HepG2 (cell line): ENCODE data around the gene ARHGAP45. TPM values are rescaled to one million over a fixed set of nuclear protein-coding genes. Genes with fewer than 3 reads are reported as not detected.

Source experiments
- ADNP ChIP-seq: sonication (generic); formaldehyde crosslinking; IDR thresholded peaks from 2 replicates; pipeline ENCODE4 v1.4.0; 2020; ENCODE audit warnings: missing genetic modification reagents
- ARID4A ChIP-seq: sonication (generic); formaldehyde crosslinking; IDR thresholded peaks from 2 replicates; pipeline ENCODE4 v1.5.0; 2020; ENCODE audit warnings: mild to moderate bottlenecking, missing genetic modification reagents, borderline replicate concordance
- GABPB1 ChIP-seq: IDR thresholded peaks from 2 replicates; pipeline ENCODE4 v1.6.1; 2016; ENCODE audit warnings: mild to moderate bottlenecking, missing genetic modification reagents, moderate library complexity, missing compliant biosample characterization
- KLF11 ChIP-seq: IDR thresholded peaks from 2 replicates; pipeline ENCODE4 v1.6.1; 2016; ENCODE audit warnings: missing compliant biosample characterization
- THAP11 ChIP-seq: IDR thresholded peaks from 2 replicates; pipeline ENCODE4 v1.6.1; 2016; ENCODE audit warnings: missing biosample characterization, missing genetic modification reagents
- ZBTB38 ChIP-seq: sonication (generic); formaldehyde crosslinking; IDR thresholded peaks from 2 replicates; pipeline ENCODE4 v1.5.1; 2020; ENCODE audit warnings: mild to moderate bottlenecking, missing genetic modification reagents
- ZFX ChIP-seq: sonication (generic); formaldehyde crosslinking; IDR thresholded peaks from 2 replicates; pipeline ENCODE4 v1.4.0; 2020; ENCODE audit warnings: mild to moderate bottlenecking, low read depth, missing genetic modification reagents, moderate library complexity
- ZMYM3 ChIP-seq: sonication (generic); formaldehyde crosslinking; IDR thresholded peaks from 2 replicates; pipeline ENCODE4 v1.5.1; 2020; ENCODE audit warnings: mild to moderate bottlenecking, missing genetic modification reagents
- ZNF160 ChIP-seq: sonication (generic); formaldehyde crosslinking; IDR thresholded peaks from 2 replicates; pipeline ENCODE4 v1.8.0; 2022; ENCODE audit warnings: mild to moderate bottlenecking, inconsistent platforms, missing genetic modification reagents
- ZNF407 ChIP-seq: sonication (generic); formaldehyde crosslinking; IDR thresholded peaks from one replicate; pipeline ENCODE4 v1.5.1; 2020; ENCODE audit warnings: mild to moderate bottlenecking, missing genetic modification reagents; ENCODE audit errors: not compliant biosample characterization
- ZNF629 ChIP-seq: sonication (generic); formaldehyde crosslinking; conservative IDR thresholded peaks from 2 replicates; pipeline ENCODE4 v1.5.0; 2020; ENCODE audit warnings: missing genetic modification reagents
- ZNF777 ChIP-seq: sonication (generic); formaldehyde crosslinking; IDR thresholded peaks from 2 replicates; pipeline ENCODE4 v1.4.0; 2020; ENCODE audit warnings: missing genetic modification reagents
- polyA plus RNA-seq, 8 experiments: library from polyadenylated mRNA; depleted of rRNA in 3 of 8; stranded (reverse) in 7 of 8; unstranded in 1 of 8; fragments of >200 nt; fragmentation: Illumina TruSeq in 4 of 8; extraction: Trizol in 4 of 8; gene quantifications; 2 replicates each; pipeline versions ENCODE4 v1.2.1 to v1.2.3, GENCODE V29; 2011 to 2016; ENCODE audit warnings: low read depth in 4 of 8, missing spikeins in 1 of 8, mixed read lengths in 1 of 8; ENCODE audit not compliant: insufficient read depth in 1 of 8
- total RNA-seq, 5 experiments: library from RNA; depleted of rRNA; stranded (reverse); fragments of >200 nt; fragmentation: Illumina TruSeq; extraction: Trizol; gene quantifications; 2 replicates each; pipeline ENCODE4 v1.2.3, GENCODE V29; 2016; ENCODE audit warnings: low read depth in 1 of 5

ARHGAP45 gene
- total and polyA plus RNA-seq, 2 of the 13 experiments (the other 11 are each of a cell fraction or from before 2014, with no cell fraction given), result 0.84 to 32.0 TPM

- TF ChIP-seq ZNF407 (CRISPR knock-in tag) (no peak), ZMYM3 (CRISPR knock-in tag) (peak; percentile 91), ZNF160 (CRISPR knock-in tag) (no peak), ZFX (CRISPR knock-in tag) (0 out of 2 replicates have a peak, but pooled peaks have one; percentile 6), ZNF629 (CRISPR knock-in tag) (peak; percentile 97), KLF11 (CRISPR knock-in tag) (no peak), GABPB1 (CRISPR knock-in tag) (0 out of 2 replicates have a peak, but pooled peaks have one; percentile 19), ZNF777 (CRISPR knock-in tag) (0 out of 2 replicates have a peak, but pooled peaks have one; percentile 1), ARID4A (CRISPR knock-in tag) (peak; percentile 31; the same call in 1 of the 2 replicates), ZBTB38 (CRISPR knock-in tag) (peak; percentile 76), ADNP (peak; percentile 84), THAP11 (CRISPR knock-in tag) (no peak)
These were observed 19.9 kb upstream of the ARHGAP45 start (continued) for GRCh38 chr19:1046836-1047695.
